ENCODE results near the gene ZNF280A.
"Not testable (repeated sequence)": the region's sequence is repeated elsewhere in the genome, so short reads cannot be mapped to it uniquely, and the experiment has no call there.

ZNF280A gene

GRCh38 chr22:22516992-22517391 lies 3.1 kb downstream of the ZNF280A start:
- no peak for DNase-seq (ENCODE audit: low read depth)
- no peak overlapping the region for H3K4me3 ChIP-seq (ENCODE audit: low read depth, low read length)
- no peak for TF ChIP-seq MAX (IDR thresholded peaks at IDR 0.05; ENCODE audit: low read depth, low read length)
- TF ChIP-seq CTCF (IDR thresholded peaks at IDR 0.05; ENCODE audit: low read depth, low read length) = no peak
- TF ChIP-seq MYC (IDR thresholded peaks at IDR 0.05; ENCODE audit: low read depth, low read length) = no peak
- TF ChIP-seq POLR2A (IDR thresholded peaks at IDR 0.05; ENCODE audit: extremely low read depth, insufficient read length) = no peak

GRCh38 chr22:22515890-22516289 lies 4.2 kb downstream of the ZNF280A start:
- TF ChIP-seq MAX (IDR thresholded peaks at IDR 0.05; ENCODE audit: low read depth, low read length) (no peak), CTCF (IDR thresholded peaks at IDR 0.05; ENCODE audit: low read depth, low read length) (no peak), MYC (IDR thresholded peaks at IDR 0.05; ENCODE audit: low read depth, low read length) (no peak)
- DNase-seq (ENCODE audit: low read depth) = no peak

GRCh38 chr22:22514431-22514830 lies 5.6 kb downstream of the ZNF280A start:
- H3K4me3 ChIP-seq (ENCODE audit: low read depth, low read length); DNase-seq (ENCODE audit: low read depth): not testable (repeated sequence)

More at GRCh38 chr22:22515890-22516289, 4.2 kb downstream of the ZNF280A start:
- no peak overlapping the region for H3K4me3 ChIP-seq (ENCODE audit: low read depth, low read length)

GRCh38 chr22:22513619-22514018 lies 6.5 kb downstream of the ZNF280A start:
- H3K4me3 ChIP-seq (ENCODE audit: low read depth, low read length) = no peak overlapping the region
- TF ChIP-seq MYC (IDR thresholded peaks at IDR 0.05; ENCODE audit: low read depth, low read length) (no peak), POLR2A (IDR thresholded peaks at IDR 0.05; ENCODE audit: extremely low read depth, insufficient read length) (no peak), CTCF (IDR thresholded peaks at IDR 0.05; ENCODE audit: low read depth, low read length) (no peak), MAX (IDR thresholded peaks at IDR 0.05; ENCODE audit: low read depth, low read length) (no peak)
- DNase-seq (ENCODE audit: low read depth) = no peak

- no peak overlapping the region for H3K4me3 ChIP-seq (ENCODE audit: low read depth, low read length)
- no peak for TF ChIP-seq MYC (IDR thresholded peaks at IDR 0.05; ENCODE audit: low read depth, low read length)
- TF ChIP-seq POLR2A (IDR thresholded peaks at IDR 0.05; ENCODE audit: extremely low read depth, insufficient read length) = no peak
- no peak for TF ChIP-seq CTCF (IDR thresholded peaks at IDR 0.05; ENCODE audit: low read depth, low read length)
- no peak for DNase-seq (ENCODE audit: low read depth)
Observed at GRCh38 chr22:22512951-22513350, 7.1 kb downstream of the ZNF280A start.

GRCh38 chr22:22510833-22511232 lies 9.2 kb downstream of the ZNF280A start:
- DNase-seq (ENCODE audit: low read depth); H3K4me3 ChIP-seq (ENCODE audit: low read depth, low read length): not testable (repeated sequence)

GRCh38 chr22:22509912-22510311 lies 10.2 kb downstream of the ZNF280A start:
- DNase-seq (ENCODE audit: low read depth); H3K4me3 ChIP-seq (ENCODE audit: low read depth, low read length): not testable (repeated sequence)
